Measurements from ENCODE around the gene TINCR.

DNA sequence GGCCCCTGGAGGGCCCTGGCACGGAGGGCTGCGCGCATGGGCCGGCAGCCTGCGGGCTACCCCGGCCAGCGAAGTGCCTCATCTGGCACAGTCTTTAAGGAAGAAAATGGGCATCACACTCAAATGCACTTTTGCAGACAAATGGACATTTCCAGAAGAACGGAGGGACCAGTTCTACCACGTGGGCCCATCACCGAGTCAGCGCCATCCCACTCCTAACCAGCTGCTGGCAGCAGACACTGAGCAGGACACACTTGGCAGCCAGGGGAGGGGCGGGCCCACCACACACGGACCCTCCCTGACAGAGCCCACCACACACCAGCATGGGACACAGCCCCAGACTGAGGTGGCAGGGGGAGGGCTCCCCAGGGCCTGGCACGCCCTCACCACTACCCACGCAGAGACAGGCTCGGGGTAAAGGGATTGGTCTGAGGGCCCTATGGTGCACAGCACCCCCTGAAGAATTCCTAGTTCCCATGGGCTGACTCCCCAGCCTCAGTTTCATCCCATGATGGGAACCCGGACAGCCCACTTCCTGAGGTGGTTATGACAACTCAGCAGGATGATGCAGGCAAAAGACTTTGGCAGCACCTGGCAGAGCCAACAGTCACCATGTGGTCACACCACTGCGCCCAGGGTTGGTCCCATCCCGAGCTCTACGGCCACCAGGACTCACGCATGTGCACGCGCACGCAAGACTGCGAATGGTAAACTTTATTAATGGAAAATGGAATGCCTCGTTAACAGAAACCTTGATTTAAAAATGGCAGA is 18.7 kb upstream of the TINCR start:
- TF ChIP-seq, protein P1, sequence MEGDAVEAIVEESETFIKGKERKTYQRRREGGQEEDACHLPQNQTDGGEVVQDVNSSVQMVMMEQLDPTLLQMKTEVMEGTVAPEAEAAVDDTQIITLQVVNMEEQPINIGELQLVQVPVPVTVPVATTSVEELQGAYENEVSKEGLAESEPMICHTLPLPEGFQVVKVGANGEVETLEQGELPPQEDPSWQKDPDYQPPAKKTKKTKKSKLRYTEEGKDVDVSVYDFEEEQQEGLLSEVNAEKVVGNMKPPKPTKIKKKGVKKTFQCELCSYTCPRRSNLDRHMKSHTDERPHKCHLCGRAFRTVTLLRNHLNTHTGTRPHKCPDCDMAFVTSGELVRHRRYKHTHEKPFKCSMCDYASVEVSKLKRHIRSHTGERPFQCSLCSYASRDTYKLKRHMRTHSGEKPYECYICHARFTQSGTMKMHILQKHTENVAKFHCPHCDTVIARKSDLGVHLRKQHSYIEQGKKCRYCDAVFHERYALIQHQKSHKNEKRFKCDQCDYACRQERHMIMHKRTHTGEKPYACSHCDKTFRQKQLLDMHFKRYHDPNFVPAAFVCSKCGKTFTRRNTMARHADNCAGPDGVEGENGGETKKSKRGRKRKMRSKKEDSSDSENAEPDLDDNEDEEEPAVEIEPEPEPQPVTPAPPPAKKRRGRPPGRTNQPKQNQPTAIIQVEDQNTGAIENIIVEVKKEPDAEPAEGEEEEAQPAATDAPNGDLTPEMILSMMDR (IDR thresholded peaks at IDR 0.05), result no peak
- no peak for TF ChIP-seq POLR2A (IDR thresholded peaks at IDR 0.05)

All from esophagus squamous epithelium (tissue), 4 donors.